Muscle of back (tissue), 11 donors: Measurements from ENCODE around the gene ITSN1. TPM values are rescaled to one million over a fixed set of nuclear protein-coding genes. Genes with fewer than 3 reads are reported as not detected.
"Not testable (repeated sequence)": the region's sequence is repeated elsewhere in the genome, so short reads cannot be mapped to it uniquely, and the experiment has no call there.

Experiments
- DNase-seq, 3 donors: peaks; one replicate each; pipeline versions ENCODE4 v3.0.0 to v3.0.0-alpha.2; 2013
- polyA plus RNA-seq, 10 donors: library from polyadenylated mRNA; unstranded; fragments of 120-200 nt; gene quantifications; one replicate each; pipeline ENCODE4 v1.2.1, GENCODE V29; 2013; ENCODE audit not compliant: insufficient read length in 10 of 10

The ITSN1 gene
- polyA plus RNA-seq, 10 donors: 29.9 to 44.9 (median 35.4) TPM

GRCh38 chr21:33767236-33767635, 124.9 kb downstream of the ITSN1 start:
- DNase-seq: no peak

- DNase-seq: no peak
These were observed 125.7 kb downstream of the ITSN1 start for GRCh38 chr21:33767960-33768359.

- DNase-seq: no peak
These were observed 126.8 kb downstream of the ITSN1 start for GRCh38 chr21:33769057-33769456.

- DNase-seq: no peak
These were observed 128.2 kb downstream of the ITSN1 start for GRCh38 chr21:33770542-33770941.

- no peak for DNase-seq
These were observed 129.7 kb downstream of the ITSN1 start for GRCh38 chr21:33771976-33772375.

GRCh38 chr21:33774551-33774950, 132.2 kb downstream of the ITSN1 start:
- DNase-seq: no peak

GRCh38 chr21:33775100-33775828, 133.0 kb downstream of the ITSN1 start:
- DNase-seq: no peak

GRCh38 chr21:33780631-33781030, 138.3 kb downstream of the ITSN1 start:
- DNase-seq: peak in 1 of 3 donors; percentile 5

- DNase-seq: peak in 1 of 3 donors; percentile 23
These were observed 138.8 kb downstream of the ITSN1 start for GRCh38 chr21:33781121-33781520.

GRCh38 chr21:33783187-33783979, 141.1 kb downstream of the ITSN1 start:
- peak in 2 of 3 donors; percentile 40 to 54 for DNase-seq

GRCh38 chr21:33787431-33787830, 145.1 kb downstream of the ITSN1 start:
- no peak for DNase-seq

GRCh38 chr21:33788438-33788837, 146.1 kb downstream of the ITSN1 start:
- DNase-seq: not testable (repeated sequence)

GRCh38 chr21:33789697-33790096, 147.4 kb downstream of the ITSN1 start:
- peak in 1 of 3 donors; percentile 11 for DNase-seq

GRCh38 chr21:33791073-33791472, 148.8 kb downstream of the ITSN1 start:
- DNase-seq: no peak

- no peak for DNase-seq
These were observed 152.3 kb downstream of the ITSN1 start for GRCh38 chr21:33794596-33794995.

- DNase-seq: no peak
These were observed 155.3 kb downstream of the ITSN1 start for GRCh38 chr21:33797565-33797964.

- no peak for DNase-seq
These were observed 157.2 kb downstream of the ITSN1 start for GRCh38 chr21:33799378-33800090.

GRCh38 chr21:33800753-33801423, 158.6 kb downstream of the ITSN1 start:
- DNase-seq: no peak

- DNase-seq: no peak
These were observed 159.4 kb downstream of the ITSN1 start for GRCh38 chr21:33801424-33802405.

- DNase-seq: no peak
These were observed 160.2 kb downstream of the ITSN1 start for GRCh38 chr21:33802481-33802880.
